Activated CD8-positive, alpha-beta T cell treated with anti-CD3 and anti-CD28 coated beads for 36 hours (primary cell): ENCODE data around the gene CCDC32. TPM values are rescaled to one million over a fixed set of nuclear protein-coding genes. Genes with fewer than 3 reads are reported as not detected.

Experiments used
- ATAC-seq: fragments of 200-7000 bp; cut with Tn5 transposase; one replicate; pipeline ENCODE4 v1.10.0; 2021; ENCODE audit warnings: mild to moderate bottlenecking, moderate library complexity
- CTCF ChIA-PET: fragments of 350-600 bp; sonication (Branson Sonifier 250); formaldehyde crosslinking; loops from one replicate; lab custom pipeline; 2021; ENCODE audit warnings: antibody characterized with exemption; lab: Charles Lee
- POLR2A ChIA-PET: fragments of 350-600 bp; sonication (Branson Sonifier 250); formaldehyde crosslinking; loops from one replicate; lab custom pipeline; 2021; ENCODE audit warnings: antibody characterized with exemption; lab: Charles Lee
- DNase-seq: peaks from one replicate; pipeline ENCODE4 v3.0.0-alpha.2; 2020
- H3K27ac Mint-ChIP-seq: one replicate; pipeline ENCODE4 v1.8.0; 2021; ENCODE audit warnings: mild to moderate bottlenecking, mixed read lengths
- H3K27me3 Mint-ChIP-seq: one replicate; pipeline ENCODE4 v1.8.0; 2021; ENCODE audit warnings: mixed read lengths
- H3K36me3 Mint-ChIP-seq: one replicate; pipeline ENCODE4 v1.8.0; 2021; ENCODE audit warnings: low read depth, mixed read lengths
- H3K4me1 Mint-ChIP-seq: one replicate; pipeline ENCODE4 v1.8.0; 2021; ENCODE audit warnings: low read depth, mixed read lengths
- H3K4me3 Mint-ChIP-seq: one replicate; pipeline ENCODE4 v1.8.0; 2021; ENCODE audit warnings: mild to moderate bottlenecking, moderate library complexity, mixed read lengths
- H3K9me3 Mint-ChIP-seq: one replicate; pipeline ENCODE4 v1.8.0; 2021; ENCODE audit warnings: mixed read lengths
- intact Hi-C: fragments of 100-400 bp; cut with micrococcal nuclease; formaldehyde crosslinking; loops from one replicate; pipeline ENCODE4 v1.10.0; 2022
- total RNA-seq, 2 experiments: library from RNA; stranded (reverse); gene quantifications; one replicate each; pipeline ENCODE4 v1.2.3, GENCODE V29; 2021
- TF ChIP-seq, protein P1 (sequence below): fragments of 200-600 bp; IDR thresholded peaks from one replicate; pipeline ENCODE4 v1.8.0; 2022; ENCODE audit warnings: antibody characterized with exemption, mild to moderate bottlenecking

Gene CCDC32, protein sequence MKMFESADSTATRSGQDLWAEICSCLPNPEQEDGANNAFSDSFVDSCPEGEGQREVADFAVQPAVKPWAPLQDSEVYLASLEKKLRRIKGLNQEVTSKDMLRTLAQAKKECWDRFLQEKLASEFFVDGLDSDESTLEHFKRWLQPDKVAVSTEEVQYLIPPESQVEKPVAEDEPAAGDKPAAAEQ
- total RNA-seq, result 10 to 100 TPM; 21.3 to 22.0 TPM

DNA sequence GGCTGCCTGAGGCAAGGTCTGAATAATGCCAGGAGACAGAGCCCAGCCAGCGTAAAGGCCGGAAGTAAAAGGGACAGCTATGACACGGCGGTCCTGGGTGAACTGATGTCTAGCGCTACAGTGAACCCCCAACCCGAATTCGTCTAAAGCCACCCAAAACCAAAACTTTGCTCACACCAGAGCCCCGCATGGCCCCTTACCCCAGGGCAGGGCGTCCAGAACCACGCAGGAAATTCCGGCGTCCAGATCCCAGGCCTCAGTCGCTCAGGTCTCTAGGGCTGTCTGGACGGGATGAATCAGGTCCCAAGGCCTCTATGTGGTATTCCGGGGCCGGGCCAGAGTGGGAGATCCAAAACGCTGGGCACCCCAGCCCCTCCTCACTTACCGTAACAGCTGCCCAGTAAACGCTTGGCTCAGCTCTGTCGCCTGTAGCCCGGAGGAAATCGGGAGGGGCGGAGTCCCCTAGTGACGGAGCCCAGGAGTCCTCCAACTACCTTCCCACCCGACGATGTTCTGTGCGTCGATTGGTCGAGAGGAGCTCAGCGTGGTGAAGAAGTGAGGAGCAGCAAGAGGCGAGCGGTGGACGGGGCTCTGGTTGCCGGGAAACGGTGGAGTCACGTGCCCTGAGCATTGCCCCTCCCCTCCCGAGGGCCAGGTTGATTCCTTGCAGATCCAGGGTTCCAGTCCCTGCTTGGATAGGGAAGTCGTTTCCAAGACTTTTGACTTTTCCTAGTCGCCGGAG lies at the start of gene CCDC32:
CCDC32 (minus strand) TSS at position 452 of the 742 bp plus-strand sequence. CDS start 2,027 bp downstream, outside the sequence.
- intact Hi-C loops, result no loop called here
- Mint-ChIP-seq H3K27ac (peak within 1 kb of the TSS; percentile 94), H3K36me3 (peaks cover 3% of the 10 kb centered on the region), H3K4me1 (peaks cover 41% of the 10 kb centered on the region), H3K4me3 (peak within 1 kb of the TSS; percentile 95), H3K9me3 (no peaks in the 10 kb centered on the region), H3K27me3 (no peaks in the 10 kb centered on the region)
- peak; percentile 98 for DNase-seq
- ChIA-PET CTCF (interaction anchor here (0.7 to 3.9 kb wide), 10 partner anchors 8 to 330 kb away, joined by 3 to 21 read pairs (median 3); partner anchors contain the start of genes RAD51 and VPS18), POLR2A (interaction anchor here (0.5 to 1.4 kb wide), 5 partner anchors 23 to 162 kb away, joined by 3 to 5 read pairs (median 3); partner anchors contain the start of gene KNL1)
- ATAC-seq, result peak; percentile 96
- TF ChIP-seq, protein P1, sequence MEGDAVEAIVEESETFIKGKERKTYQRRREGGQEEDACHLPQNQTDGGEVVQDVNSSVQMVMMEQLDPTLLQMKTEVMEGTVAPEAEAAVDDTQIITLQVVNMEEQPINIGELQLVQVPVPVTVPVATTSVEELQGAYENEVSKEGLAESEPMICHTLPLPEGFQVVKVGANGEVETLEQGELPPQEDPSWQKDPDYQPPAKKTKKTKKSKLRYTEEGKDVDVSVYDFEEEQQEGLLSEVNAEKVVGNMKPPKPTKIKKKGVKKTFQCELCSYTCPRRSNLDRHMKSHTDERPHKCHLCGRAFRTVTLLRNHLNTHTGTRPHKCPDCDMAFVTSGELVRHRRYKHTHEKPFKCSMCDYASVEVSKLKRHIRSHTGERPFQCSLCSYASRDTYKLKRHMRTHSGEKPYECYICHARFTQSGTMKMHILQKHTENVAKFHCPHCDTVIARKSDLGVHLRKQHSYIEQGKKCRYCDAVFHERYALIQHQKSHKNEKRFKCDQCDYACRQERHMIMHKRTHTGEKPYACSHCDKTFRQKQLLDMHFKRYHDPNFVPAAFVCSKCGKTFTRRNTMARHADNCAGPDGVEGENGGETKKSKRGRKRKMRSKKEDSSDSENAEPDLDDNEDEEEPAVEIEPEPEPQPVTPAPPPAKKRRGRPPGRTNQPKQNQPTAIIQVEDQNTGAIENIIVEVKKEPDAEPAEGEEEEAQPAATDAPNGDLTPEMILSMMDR, result no peak

DNA sequence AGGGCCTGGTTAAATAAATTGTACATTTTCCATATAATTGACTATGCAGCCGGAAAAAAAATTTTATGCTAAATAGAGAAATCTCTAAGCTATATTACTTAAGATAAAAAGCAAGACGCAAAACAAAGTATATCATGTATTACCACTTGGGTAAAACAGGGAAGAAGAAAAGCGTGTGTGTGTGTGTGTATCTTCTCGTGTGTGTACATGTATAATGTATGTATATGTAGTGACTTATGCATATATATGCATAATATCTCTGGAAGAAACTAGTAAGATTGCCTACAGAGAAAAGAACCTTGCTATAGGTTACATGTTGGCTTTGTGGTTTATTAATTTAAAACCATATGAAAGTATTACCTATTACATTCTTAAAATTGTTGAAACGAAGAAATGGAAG lies 48.2 kb upstream of the CCDC32 start:
- Mint-ChIP-seq H3K27me3 (no peaks in the 10 kb centered on the region), H3K4me1 (no peaks in the 10 kb centered on the region), H3K27ac (no peak overlapping the region), H3K4me3 (no peak overlapping the region), H3K9me3 (no peaks in the 10 kb centered on the region), H3K36me3 (peaks cover 3% of the 10 kb centered on the region)
- intact Hi-C loops, result no loop called here
- ChIA-PET CTCF (no interaction called here), POLR2A (no interaction called here)
- TF ChIP-seq, protein P1, result no peak
- DNase-seq, result no peak
- ATAC-seq, result no peak

- H3K36me3 Mint-ChIP-seq, result peaks cover 4% of the 10 kb centered on the region
- H3K4me1 Mint-ChIP-seq, result no peaks in the 10 kb centered on the region
- DNase-seq (no peak), ATAC-seq (no peak)
- POLR2A ChIA-PET, result no interaction called here
- TF ChIP-seq, protein P1, result no peak
- no peak overlapping the region for H3K4me3 Mint-ChIP-seq
- no peaks in the 10 kb centered on the region for H3K9me3 Mint-ChIP-seq
- no peak overlapping the region for H3K27ac Mint-ChIP-seq
- CTCF ChIA-PET, result interaction anchor here (0.8 to 1.7 kb wide), 3 partner anchors 9 to 254 kb away, joined by 3 read pairs; no protein-coding TSS in a partner anchor
- no peaks in the 10 kb centered on the region for H3K27me3 Mint-ChIP-seq
- intact Hi-C loops, result no loop called here
Measured at GRCh38 chr15:40603935-40604334, 39.1 kb upstream of the CCDC32 start.

DNA sequence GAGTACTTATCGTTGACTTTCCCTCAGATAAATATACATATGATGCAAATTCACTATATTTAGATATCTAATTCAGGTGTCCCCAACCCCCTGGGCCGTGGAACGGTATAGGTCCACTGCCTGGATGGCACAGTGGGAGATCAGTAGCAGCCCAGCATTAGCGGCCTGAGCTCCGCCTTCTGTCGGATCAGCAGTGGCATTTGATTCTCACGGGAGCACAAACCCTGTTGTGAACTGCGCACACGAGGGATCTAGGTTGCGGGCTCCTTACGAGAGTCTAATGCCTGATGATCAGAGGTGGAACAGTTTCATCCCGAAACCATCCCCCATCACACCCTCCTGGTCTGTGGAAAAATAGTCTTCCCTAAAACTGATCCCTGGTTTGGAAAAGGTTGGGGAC lies 36.1 kb upstream of the CCDC32 start:
- TF ChIP-seq, protein P1, result no peak
- no peaks in the 10 kb centered on the region for H3K4me1 Mint-ChIP-seq
- intact Hi-C loops, result no loop called here
- H3K4me3 Mint-ChIP-seq, result no peak overlapping the region
- H3K9me3 Mint-ChIP-seq, result no peaks in the 10 kb centered on the region
- H3K27me3 Mint-ChIP-seq, result no peaks in the 10 kb centered on the region
- no peak overlapping the region for H3K27ac Mint-ChIP-seq
- ATAC-seq (no peak), DNase-seq (no peak)
- ChIA-PET POLR2A (no interaction called here), CTCF (interaction anchor here (0.7 to 3.0 kb wide), 3 partner anchors 9 to 181 kb away, joined by 3 to 13 read pairs (median 4); no protein-coding TSS in a partner anchor)
- H3K36me3 Mint-ChIP-seq, result peaks cover 2% of the 10 kb centered on the region
